Measurements from ENCODE around the gene DNER. TPM values are rescaled to one million over a fixed set of nuclear protein-coding genes. Genes with fewer than 3 reads are reported as not detected.
"Not testable (repeated sequence)": the region's sequence is repeated elsewhere in the genome, so short reads cannot be mapped to it uniquely, and the experiment has no call there.

Gene DNER
- total and polyA plus RNA-seq, 2 experiments from 2014 or later, result not detected

- H3K27ac ChIP-seq, result no peak overlapping the region
- TF ChIP-seq, protein P1, sequence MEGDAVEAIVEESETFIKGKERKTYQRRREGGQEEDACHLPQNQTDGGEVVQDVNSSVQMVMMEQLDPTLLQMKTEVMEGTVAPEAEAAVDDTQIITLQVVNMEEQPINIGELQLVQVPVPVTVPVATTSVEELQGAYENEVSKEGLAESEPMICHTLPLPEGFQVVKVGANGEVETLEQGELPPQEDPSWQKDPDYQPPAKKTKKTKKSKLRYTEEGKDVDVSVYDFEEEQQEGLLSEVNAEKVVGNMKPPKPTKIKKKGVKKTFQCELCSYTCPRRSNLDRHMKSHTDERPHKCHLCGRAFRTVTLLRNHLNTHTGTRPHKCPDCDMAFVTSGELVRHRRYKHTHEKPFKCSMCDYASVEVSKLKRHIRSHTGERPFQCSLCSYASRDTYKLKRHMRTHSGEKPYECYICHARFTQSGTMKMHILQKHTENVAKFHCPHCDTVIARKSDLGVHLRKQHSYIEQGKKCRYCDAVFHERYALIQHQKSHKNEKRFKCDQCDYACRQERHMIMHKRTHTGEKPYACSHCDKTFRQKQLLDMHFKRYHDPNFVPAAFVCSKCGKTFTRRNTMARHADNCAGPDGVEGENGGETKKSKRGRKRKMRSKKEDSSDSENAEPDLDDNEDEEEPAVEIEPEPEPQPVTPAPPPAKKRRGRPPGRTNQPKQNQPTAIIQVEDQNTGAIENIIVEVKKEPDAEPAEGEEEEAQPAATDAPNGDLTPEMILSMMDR (IDR thresholded peaks at IDR 0.05; ENCODE audit: low read depth, low read length), result no peak
- H3K36me3 ChIP-seq, result no peaks in the 10 kb centered on the region
- DNase-seq (ENCODE audit: low read depth in 1 of 2, low spot score in 1 of 2), result no peak
- no peaks in the 10 kb centered on the region for H3K27me3 ChIP-seq
- H3K9me3 ChIP-seq (ENCODE audit: low read depth), result no peaks in the 10 kb centered on the region
- no peak overlapping the region for H3K4me3 ChIP-seq
- peaks cover 4% of the 10 kb centered on the region for H3K4me1 ChIP-seq (ENCODE audit: low read depth)
These were observed 34.6 kb upstream of the DNER start for GRCh38 chr2:229748950-229749349.

DNA sequence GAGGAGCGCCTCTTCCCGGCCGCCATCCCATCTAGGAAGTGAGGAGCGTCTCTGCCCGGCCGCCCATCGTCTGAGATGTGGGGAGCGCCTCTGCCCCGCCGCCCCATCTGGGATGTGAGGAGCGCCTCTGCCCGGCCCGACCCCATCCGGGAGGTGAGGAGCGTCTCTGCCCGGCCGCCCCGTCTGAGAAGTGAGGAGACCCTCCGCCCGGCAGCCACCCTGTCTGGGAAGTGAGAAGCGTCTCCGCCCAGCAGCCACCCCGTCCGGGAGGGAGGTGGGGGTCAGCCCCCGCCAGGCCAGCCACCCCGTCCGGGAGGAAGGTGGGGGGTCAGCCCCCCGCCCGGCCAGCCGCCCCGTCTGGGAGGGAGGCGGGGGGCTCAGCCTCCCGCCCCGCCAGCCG, 28.3 kb upstream of the DNER start:
- H3K27me3 ChIP-seq; H3K4me3 ChIP-seq; H3K4me1 ChIP-seq (ENCODE audit: low read depth); H3K36me3 ChIP-seq; DNase-seq (ENCODE audit: low read depth in 1 of 2, low spot score in 1 of 2); H3K9me3 ChIP-seq (ENCODE audit: low read depth); H3K27ac ChIP-seq: not testable (repeated sequence)

DNA sequence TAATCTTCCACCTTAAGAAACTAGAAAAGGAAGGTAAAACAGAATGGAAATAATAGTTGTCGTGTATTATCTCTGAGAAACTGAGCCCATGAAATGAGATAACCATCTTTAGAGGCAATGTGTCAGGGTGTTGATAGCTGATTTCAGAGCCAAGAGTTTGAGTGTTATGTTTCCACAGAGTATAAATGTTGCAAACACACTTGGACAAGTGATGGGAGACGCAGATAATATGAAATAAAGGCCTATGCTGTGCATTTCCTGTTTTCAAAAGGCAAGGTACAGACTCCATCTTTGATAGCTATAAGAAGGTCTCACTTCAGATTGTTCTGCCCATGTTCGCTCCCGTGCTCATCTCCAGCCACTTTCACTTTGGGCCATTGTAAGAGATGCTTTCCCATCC, 25.9 kb upstream of the DNER start:
- no peak for DNase-seq (ENCODE audit: low read depth in 1 of 2, low spot score in 1 of 2)
- H3K36me3 ChIP-seq, result no peaks in the 10 kb centered on the region
- H3K9me3 ChIP-seq (ENCODE audit: low read depth), result no peaks in the 10 kb centered on the region
- H3K27me3 ChIP-seq, result no peaks in the 10 kb centered on the region
- TF ChIP-seq, protein P1 (IDR thresholded peaks at IDR 0.05; ENCODE audit: low read depth, low read length), result no peak
- H3K27ac ChIP-seq, result no peak overlapping the region
- no peak overlapping the region for H3K4me3 ChIP-seq
- no peaks in the 10 kb centered on the region for H3K4me1 ChIP-seq (ENCODE audit: low read depth)

DNA sequence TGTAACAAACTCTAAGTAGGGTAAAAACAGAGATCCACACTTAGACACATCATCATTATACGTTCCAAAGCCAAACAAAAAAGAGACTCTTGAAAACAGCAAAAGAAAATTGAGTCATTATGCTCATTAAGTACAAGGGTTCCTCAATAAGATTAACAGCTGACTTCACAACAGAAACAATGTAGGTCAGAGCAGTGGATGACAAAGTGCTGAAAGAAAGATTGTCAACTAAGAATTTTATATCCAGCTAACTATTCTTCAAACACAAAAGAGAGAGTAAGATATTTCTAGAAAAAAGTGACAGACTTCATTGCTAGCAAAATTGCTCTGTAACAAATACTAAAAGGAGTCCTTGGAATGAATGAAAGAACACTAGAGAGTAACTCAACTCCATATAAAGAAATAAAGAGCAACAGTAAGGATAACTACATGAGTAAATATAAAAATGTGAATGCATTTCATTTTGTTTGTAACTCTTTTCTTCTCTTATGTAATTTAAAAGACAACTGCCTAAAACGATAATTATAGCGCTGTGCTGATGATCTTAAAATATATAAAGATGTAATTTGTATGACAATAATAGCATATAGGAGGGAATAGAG, 23.8 kb upstream of the DNER start:
- H3K9me3 ChIP-seq (ENCODE audit: low read depth), result no peaks in the 10 kb centered on the region
- no peaks in the 10 kb centered on the region for H3K27me3 ChIP-seq
- H3K4me3 ChIP-seq, result no peak overlapping the region
- TF ChIP-seq, protein P1 (IDR thresholded peaks at IDR 0.05; ENCODE audit: low read depth, low read length), result no peak
- DNase-seq (ENCODE audit: low read depth in 1 of 2, low spot score in 1 of 2), result no peak
- no peaks in the 10 kb centered on the region for H3K4me1 ChIP-seq (ENCODE audit: low read depth)
- no peak overlapping the region for H3K27ac ChIP-seq
- no peaks in the 10 kb centered on the region for H3K36me3 ChIP-seq

GRCh38 chr2:229734410-229734809, 20.1 kb upstream of the DNER start:
- no peak overlapping the region for H3K27ac ChIP-seq
- TF ChIP-seq, protein P1 (IDR thresholded peaks at IDR 0.05; ENCODE audit: low read depth, low read length), result no peak
- no peaks in the 10 kb centered on the region for H3K4me1 ChIP-seq (ENCODE audit: low read depth)
- H3K9me3 ChIP-seq (ENCODE audit: low read depth), result no peaks in the 10 kb centered on the region
- H3K4me3 ChIP-seq, result no peak overlapping the region
- DNase-seq (ENCODE audit: low read depth in 1 of 2, low spot score in 1 of 2), result no peak
- H3K36me3 ChIP-seq, result no peaks in the 10 kb centered on the region
- no peaks in the 10 kb centered on the region for H3K27me3 ChIP-seq

GRCh38 chr2:229733611-229734245, 19.4 kb upstream of the DNER start:
- no peak for DNase-seq (ENCODE audit: low read depth in 1 of 2, low spot score in 1 of 2)
- Histone ChIP-seq H3K4me3 (no peak overlapping the region), H3K4me1 (ENCODE audit: low read depth) (no peaks in the 10 kb centered on the region), H3K9me3 (ENCODE audit: low read depth) (no peaks in the 10 kb centered on the region), H3K27ac (no peak overlapping the region), H3K27me3 (no peaks in the 10 kb centered on the region), H3K36me3 (no peaks in the 10 kb centered on the region)
- TF ChIP-seq, protein P1 (IDR thresholded peaks at IDR 0.05; ENCODE audit: low read depth, low read length), result no peak

Measured in cardiac muscle cell (in vitro differentiated cells and primary cell).